ENCODE data around the gene TMEM127.

The TMEM127 gene

GRCh38 chr2:96209729-96210085 lies 56.1 kb downstream of the TMEM127 start:
- peaks cover 36% of the 10 kb centered on the region for H3K4me1 Mint-ChIP-seq
- H3K9me3 Mint-ChIP-seq = no peaks in the 10 kb centered on the region
- no peaks in the 10 kb centered on the region for H3K27me3 Mint-ChIP-seq
- ATAC-seq = no peak
- H3K27ac Mint-ChIP-seq = peak overlapping the region; percentile 85
- peak overlapping the region; percentile 100 for H3K4me3 Mint-ChIP-seq
- peaks cover 28% of the 10 kb centered on the region for H3K36me3 Mint-ChIP-seq (ENCODE audit: low read depth)
- DNase-seq = no peak

DNA sequence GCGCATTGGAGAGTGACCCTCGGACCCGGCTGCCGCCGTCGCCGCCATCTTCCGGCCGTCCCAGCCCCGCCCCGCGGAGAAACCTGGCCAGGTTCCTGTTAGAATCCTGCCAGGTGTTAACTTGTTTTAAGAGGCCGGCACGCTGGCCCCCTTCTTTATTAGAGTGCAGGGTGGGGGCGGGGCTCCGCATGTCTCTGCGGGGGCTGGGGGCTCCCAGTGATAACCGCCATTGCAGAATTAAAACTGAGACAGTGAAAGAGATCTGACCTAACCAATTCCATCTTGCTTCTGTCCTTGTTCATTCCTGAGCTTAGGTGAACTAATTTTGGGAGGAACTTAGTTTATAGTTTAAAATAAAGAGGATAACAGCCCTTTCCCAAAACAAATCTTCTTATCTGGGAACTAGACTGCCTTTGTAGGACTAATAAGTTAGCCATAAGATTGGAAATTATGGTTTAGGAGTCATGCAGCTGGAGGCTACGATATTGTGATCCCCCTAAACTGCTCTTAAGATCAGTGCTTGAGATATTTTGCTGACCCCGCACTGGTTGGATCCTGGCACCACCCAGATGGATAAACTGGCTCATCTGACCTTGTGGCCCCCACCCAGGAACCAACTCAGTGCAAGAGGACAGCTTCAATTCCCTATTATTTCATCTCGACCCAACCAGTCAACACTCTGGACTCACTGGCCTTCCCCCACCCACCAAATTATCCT lies 56.6 kb downstream of the TMEM127 start:
- DNase-seq (no peak), ATAC-seq (no peak)
- peak overlapping the region; percentile 100 for H3K4me3 Mint-ChIP-seq
- H3K27ac Mint-ChIP-seq = peak overlapping the region; percentile 85
- no peaks in the 10 kb centered on the region for H3K9me3 Mint-ChIP-seq
- H3K27me3 Mint-ChIP-seq = no peaks in the 10 kb centered on the region
- peaks cover 41% of the 10 kb centered on the region for H3K4me1 Mint-ChIP-seq
- H3K36me3 Mint-ChIP-seq (ENCODE audit: low read depth) = peaks cover 31% of the 10 kb centered on the region

DNA sequence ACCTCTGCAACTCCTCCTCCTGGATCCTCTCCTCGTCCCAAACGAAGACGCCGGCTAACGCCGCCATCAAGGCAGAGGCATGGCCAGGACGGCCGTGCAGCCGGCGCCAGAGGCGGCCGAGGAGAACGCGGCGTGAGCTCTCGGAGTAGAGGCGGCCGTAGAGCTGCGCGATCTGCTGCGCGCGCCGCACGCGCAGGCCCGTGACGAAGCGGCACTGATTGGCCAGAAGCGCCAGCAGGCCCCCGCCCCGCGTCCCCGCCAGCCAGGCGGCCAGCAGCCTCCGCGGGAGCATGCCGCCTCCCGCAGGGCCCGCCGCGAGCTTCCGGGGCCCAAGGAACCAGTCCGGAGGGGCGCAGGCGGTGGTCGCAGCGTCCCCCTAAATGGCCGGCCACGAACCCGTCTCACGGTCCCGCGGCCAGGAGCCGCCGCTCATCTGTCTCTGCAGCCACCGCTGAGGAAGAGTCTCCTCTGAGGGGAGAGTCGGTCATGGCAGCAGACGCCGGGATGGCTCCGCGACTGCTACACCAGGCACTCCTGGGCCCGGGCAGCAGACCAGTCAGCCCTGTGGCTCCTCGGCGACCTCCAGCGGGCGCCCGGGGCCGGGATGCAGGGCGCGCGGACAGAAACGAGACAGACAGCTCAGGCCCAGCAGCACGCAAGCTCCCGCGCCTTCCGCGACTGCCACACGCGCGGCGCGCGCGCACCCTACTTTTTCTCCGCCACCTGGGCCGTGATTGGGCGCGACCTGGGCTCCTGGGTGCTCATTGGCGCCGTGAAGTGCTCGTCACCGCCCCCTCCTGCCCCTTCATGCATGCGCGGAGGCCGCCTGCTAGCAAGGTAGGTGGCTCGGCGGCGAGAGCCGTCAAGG lies 57.4 kb downstream of the TMEM127 start, which contains the start of gene STARD7:
Gene STARD7 (minus strand): TSS at position 685 of the 868 bp plus-strand sequence. CDS start 393 bp downstream, at position 292.
- ATAC-seq = peak; percentile 94
- DNase-seq = peak; percentile 99
- Mint-ChIP-seq H3K27ac (peak within 1 kb of the TSS; percentile 96), H3K4me1 (peaks cover 49% of the 10 kb centered on the region), H3K9me3 (no peaks in the 10 kb centered on the region), H3K27me3 (no peaks in the 10 kb centered on the region), H3K4me3 (peak within 1 kb of the TSS; percentile 100), H3K36me3 (ENCODE audit: low read depth) (peaks cover 38% of the 10 kb centered on the region)

DNA sequence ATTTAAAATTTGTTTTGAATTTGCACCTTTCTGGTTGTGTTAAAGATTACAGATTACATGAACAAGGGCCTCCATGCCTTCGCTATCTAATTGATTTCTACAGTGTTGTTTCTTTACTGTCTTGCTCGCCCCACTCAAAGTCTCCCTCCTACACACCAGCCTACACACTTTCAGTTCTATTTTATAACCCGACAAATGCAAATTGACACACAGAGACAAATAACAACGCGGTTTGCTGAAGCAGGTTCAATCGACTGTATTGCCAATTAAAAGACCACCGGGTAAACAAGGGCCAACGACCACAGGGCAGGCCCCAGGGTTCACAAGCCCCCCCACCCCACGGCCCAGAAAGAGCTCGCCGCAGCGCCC lies 58.0 kb downstream of the TMEM127 start:
- Mint-ChIP-seq H3K27ac (peak overlapping the region; percentile 96), H3K36me3 (ENCODE audit: low read depth) (peaks cover 44% of the 10 kb centered on the region), H3K4me3 (peak overlapping the region; percentile 100), H3K27me3 (no peaks in the 10 kb centered on the region), H3K9me3 (no peaks in the 10 kb centered on the region), H3K4me1 (peaks cover 55% of the 10 kb centered on the region)
- ATAC-seq (no peak), DNase-seq (no peak)

GRCh38 chr2:96207073-96207773 lies 58.6 kb downstream of the TMEM127 start:
- peaks cover 60% of the 10 kb centered on the region for H3K4me1 Mint-ChIP-seq
- DNase-seq (no peak), ATAC-seq (no peak)
- peaks cover 44% of the 10 kb centered on the region for H3K36me3 Mint-ChIP-seq (ENCODE audit: low read depth)
- no peaks in the 10 kb centered on the region for H3K9me3 Mint-ChIP-seq
- H3K4me3 Mint-ChIP-seq = peak overlapping the region; percentile 100
- H3K27me3 Mint-ChIP-seq = no peaks in the 10 kb centered on the region
- peak overlapping the region; percentile 96 for H3K27ac Mint-ChIP-seq

DNA sequence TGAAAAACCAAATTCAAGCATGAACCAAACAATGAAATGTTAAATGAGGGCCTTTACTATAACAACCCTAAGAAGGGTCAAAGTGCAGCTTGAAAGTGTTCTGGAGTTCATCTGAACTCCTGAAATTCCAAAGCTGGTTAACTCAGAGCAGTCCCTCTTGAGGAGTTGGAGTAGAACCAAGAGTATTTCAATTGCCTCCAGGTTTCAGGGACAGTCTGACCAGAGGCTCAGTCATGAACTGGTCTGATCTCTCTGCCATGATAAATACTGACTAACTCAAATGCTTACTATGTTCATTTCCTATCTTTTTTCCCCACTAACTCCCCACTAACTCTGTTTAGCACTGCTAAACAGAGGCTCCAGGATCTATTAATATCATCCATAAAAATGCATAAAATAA lies 59.9 kb downstream of the TMEM127 start:
- no peak for DNase-seq
- no peaks in the 10 kb centered on the region for H3K27me3 Mint-ChIP-seq
- H3K27ac Mint-ChIP-seq = peak overlapping the region; percentile 40
- peaks cover 69% of the 10 kb centered on the region for H3K4me1 Mint-ChIP-seq
- H3K36me3 Mint-ChIP-seq (ENCODE audit: low read depth) = peaks cover 44% of the 10 kb centered on the region
- ATAC-seq = no peak
- H3K9me3 Mint-ChIP-seq = no peaks in the 10 kb centered on the region
- H3K4me3 Mint-ChIP-seq = peak overlapping the region; percentile 76

DNA sequence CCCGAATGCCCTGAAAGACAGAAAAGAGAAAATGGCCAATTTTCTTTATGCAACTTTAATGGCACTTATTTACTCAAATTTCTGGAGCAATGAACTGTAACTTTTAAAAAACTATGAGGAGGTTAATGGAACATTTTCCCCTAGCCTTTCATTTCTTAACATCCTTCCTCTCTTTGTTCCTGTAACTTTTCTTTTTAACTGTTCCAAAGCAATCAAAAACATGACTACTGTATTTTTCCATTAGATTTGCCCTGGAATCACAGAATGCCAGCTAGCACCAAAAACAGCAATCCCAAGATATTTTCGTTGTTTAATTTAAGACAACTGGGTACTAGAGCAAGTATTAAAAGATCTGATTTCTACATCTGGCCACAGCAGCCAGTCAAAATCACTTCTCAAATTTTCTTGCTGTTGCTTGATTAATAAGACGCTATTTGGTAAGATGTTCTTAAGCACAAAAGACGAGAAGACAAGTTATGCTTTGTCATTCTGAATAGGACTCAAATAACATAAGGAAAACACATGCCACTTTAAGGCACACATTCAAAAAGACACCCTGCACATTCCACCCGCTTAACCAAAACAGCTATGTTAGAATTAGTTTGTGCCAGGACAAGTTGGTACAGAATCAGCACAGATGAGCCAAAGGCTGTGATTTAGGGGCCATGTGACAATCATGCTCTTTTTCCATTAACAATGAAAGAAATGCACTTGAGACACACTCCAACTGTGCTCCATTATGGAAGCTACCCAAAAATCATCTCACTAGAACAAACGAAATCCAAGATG lies 60.8 kb downstream of the TMEM127 start:
- Mint-ChIP-seq H3K4me3 (peak overlapping the region; percentile 76), H3K4me1 (peaks cover 76% of the 10 kb centered on the region), H3K36me3 (ENCODE audit: low read depth) (peaks cover 45% of the 10 kb centered on the region), H3K27ac (peak overlapping the region; percentile 71), H3K9me3 (no peaks in the 10 kb centered on the region), H3K27me3 (no peaks in the 10 kb centered on the region)
- no peak for ATAC-seq
- DNase-seq = no peak

- no peaks in the 10 kb centered on the region for H3K27me3 Mint-ChIP-seq
- H3K4me3 Mint-ChIP-seq = peak overlapping the region; percentile 76
- peak overlapping the region; percentile 33 for H3K27ac Mint-ChIP-seq
- H3K9me3 Mint-ChIP-seq = no peaks in the 10 kb centered on the region
- peaks cover 85% of the 10 kb centered on the region for H3K4me1 Mint-ChIP-seq
- peaks cover 54% of the 10 kb centered on the region for H3K36me3 Mint-ChIP-seq (ENCODE audit: low read depth)
- ATAC-seq = no peak
- DNase-seq = no peak
These were observed 62.4 kb downstream of the TMEM127 start for GRCh38 chr2:96203130-96204028.

- H3K27me3 Mint-ChIP-seq = no peaks in the 10 kb centered on the region
- H3K9me3 Mint-ChIP-seq = no peaks in the 10 kb centered on the region
- no peak for ATAC-seq
- H3K27ac Mint-ChIP-seq = no peak overlapping the region
- H3K36me3 Mint-ChIP-seq (ENCODE audit: low read depth) = peaks cover 50% of the 10 kb centered on the region
- H3K4me3 Mint-ChIP-seq = no peak overlapping the region
- no peak for DNase-seq
- H3K4me1 Mint-ChIP-seq = peaks cover 84% of the 10 kb centered on the region
These were observed 63.5 kb downstream of the TMEM127 start for GRCh38 chr2:96202152-96202854.

DNA sequence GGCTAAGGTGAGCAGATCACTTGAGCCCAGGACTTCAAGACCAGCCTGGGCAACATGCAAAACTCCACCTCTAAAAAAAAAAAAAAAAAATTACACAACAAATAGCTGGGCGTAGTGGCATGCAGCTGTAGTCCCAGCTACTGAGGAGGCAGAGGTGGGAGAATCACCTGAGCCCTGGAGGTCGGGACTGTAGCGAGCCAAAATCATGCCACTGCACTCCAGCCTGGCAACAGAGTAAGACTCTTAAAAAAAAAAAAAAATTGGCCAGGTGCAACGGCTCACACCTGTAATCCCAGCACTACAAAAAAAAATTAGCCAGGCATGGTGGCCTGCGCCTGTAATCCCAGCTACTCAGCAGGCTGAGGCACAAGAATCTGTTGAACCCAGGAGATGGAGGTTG lies 64.5 kb downstream of the TMEM127 start:
- Mint-ChIP-seq H3K27ac (no peak overlapping the region), H3K4me1 (peaks cover 77% of the 10 kb centered on the region), H3K36me3 (ENCODE audit: low read depth) (peaks cover 43% of the 10 kb centered on the region), H3K4me3 (no peak overlapping the region), H3K9me3 (no peaks in the 10 kb centered on the region), H3K27me3 (no peaks in the 10 kb centered on the region)
- DNase-seq = no peak
- ATAC-seq = no peak

- DNase-seq (no peak), ATAC-seq (no peak)
- Mint-ChIP-seq H3K4me1 (peaks cover 53% of the 10 kb centered on the region), H3K9me3 (no peaks in the 10 kb centered on the region), H3K36me3 (ENCODE audit: low read depth) (peaks cover 39% of the 10 kb centered on the region), H3K27ac (peak overlapping the region; percentile 7), H3K27me3 (no peaks in the 10 kb centered on the region), H3K4me3 (no peak overlapping the region)
These were observed 66.9 kb downstream of the TMEM127 start for GRCh38 chr2:96198921-96199320.
